Left ventricle myocardium inferior (tissue), 1 donor: Measurements from ENCODE around the gene LSM5. TPM values are rescaled to one million over a fixed set of nuclear protein-coding genes. Genes with fewer than 3 reads are reported as not detected.

ENCODE experiments used
- DNase-seq: peaks from one replicate; pipeline ENCODE4 v3.0.0-alpha.2; 2020
- H3K27ac ChIP-seq: fragments of 200-600 bp; replicated peaks from 2 replicates; pipeline ENCODE4 v1.8.0; 2021
- H3K27me3 ChIP-seq: fragments of 200-600 bp; 2 replicates; pipeline ENCODE4 v1.8.0; 2021; ENCODE audit warnings: low read depth
- H3K36me3 ChIP-seq: fragments of 200-600 bp; 2 replicates; pipeline ENCODE4 v1.8.0; 2021
- H3K4me1 ChIP-seq: fragments of 200-600 bp; 2 replicates; pipeline ENCODE4 v1.8.0; 2021
- H3K4me3 ChIP-seq: fragments of 200-600 bp; 2 replicates; pipeline ENCODE4 v1.8.0; 2021; ENCODE audit warnings: mild to moderate bottlenecking, moderate library complexity
- H3K9me3 ChIP-seq: fragments of 200-600 bp; replicated peaks from 2 replicates; pipeline ENCODE4 v1.8.0; 2021
- intact Hi-C: fragments of 100-400 bp; cut with micrococcal nuclease; formaldehyde crosslinking; loops from one replicate; pipeline ENCODE4 v1.11.0; 2022
- total RNA-seq: library from RNA; stranded (reverse); fragmentation: NEBNext Ultra II Directional; extraction: Animal tissue kit (Norgen Biotek cat#: 25700); gene quantifications from one replicate; pipeline ENCODE4 v1.2.1, GENCODE V29; 2021
- TF ChIP-seq, protein P1 (sequence below): fragments of 200-600 bp; IDR thresholded peaks from 2 replicates; pipeline ENCODE4 v1.8.0; 2021; ENCODE audit warnings: antibody characterized with exemption, mild to moderate bottlenecking, borderline replicate concordance
- donor health status: DM: no; HTN: yes; CAD: no; lungs with severe emphysema.

Gene LSM5
- total RNA-seq, 1 donor from 2014 or later, result 39.5 TPM

DNA sequence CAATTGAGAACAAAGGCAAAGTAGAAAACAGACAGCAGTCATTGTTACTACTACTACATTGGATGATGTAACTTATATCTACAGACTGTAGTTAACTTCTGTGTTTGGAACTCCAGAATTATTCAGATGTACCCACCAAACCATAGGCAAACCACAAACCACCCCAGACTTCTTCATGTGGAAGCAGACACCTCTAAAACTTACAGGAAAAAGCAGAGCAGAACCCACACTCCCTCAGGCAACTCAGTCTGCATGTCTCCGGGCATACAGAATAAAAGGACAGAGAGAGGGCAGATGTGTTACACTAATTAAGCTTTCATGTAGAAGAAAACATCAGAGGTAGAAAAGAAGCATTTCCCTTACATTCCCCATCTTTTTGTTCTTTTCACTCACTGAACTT is 9.0 kb downstream of the LSM5 start:
- Histone ChIP-seq H3K4me1 (peaks cover 6% of the 10 kb centered on the region), H3K27ac (peak overlapping the region; percentile 17), H3K4me3 (no peak overlapping the region), H3K9me3 (no peaks in the 10 kb centered on the region), H3K27me3 (no peaks in the 10 kb centered on the region), H3K36me3 (peaks cover 17% of the 10 kb centered on the region)
- no peak for DNase-seq
- intact Hi-C loops, result no loop called here
- TF ChIP-seq, protein P1, sequence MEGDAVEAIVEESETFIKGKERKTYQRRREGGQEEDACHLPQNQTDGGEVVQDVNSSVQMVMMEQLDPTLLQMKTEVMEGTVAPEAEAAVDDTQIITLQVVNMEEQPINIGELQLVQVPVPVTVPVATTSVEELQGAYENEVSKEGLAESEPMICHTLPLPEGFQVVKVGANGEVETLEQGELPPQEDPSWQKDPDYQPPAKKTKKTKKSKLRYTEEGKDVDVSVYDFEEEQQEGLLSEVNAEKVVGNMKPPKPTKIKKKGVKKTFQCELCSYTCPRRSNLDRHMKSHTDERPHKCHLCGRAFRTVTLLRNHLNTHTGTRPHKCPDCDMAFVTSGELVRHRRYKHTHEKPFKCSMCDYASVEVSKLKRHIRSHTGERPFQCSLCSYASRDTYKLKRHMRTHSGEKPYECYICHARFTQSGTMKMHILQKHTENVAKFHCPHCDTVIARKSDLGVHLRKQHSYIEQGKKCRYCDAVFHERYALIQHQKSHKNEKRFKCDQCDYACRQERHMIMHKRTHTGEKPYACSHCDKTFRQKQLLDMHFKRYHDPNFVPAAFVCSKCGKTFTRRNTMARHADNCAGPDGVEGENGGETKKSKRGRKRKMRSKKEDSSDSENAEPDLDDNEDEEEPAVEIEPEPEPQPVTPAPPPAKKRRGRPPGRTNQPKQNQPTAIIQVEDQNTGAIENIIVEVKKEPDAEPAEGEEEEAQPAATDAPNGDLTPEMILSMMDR, result no peak

DNA sequence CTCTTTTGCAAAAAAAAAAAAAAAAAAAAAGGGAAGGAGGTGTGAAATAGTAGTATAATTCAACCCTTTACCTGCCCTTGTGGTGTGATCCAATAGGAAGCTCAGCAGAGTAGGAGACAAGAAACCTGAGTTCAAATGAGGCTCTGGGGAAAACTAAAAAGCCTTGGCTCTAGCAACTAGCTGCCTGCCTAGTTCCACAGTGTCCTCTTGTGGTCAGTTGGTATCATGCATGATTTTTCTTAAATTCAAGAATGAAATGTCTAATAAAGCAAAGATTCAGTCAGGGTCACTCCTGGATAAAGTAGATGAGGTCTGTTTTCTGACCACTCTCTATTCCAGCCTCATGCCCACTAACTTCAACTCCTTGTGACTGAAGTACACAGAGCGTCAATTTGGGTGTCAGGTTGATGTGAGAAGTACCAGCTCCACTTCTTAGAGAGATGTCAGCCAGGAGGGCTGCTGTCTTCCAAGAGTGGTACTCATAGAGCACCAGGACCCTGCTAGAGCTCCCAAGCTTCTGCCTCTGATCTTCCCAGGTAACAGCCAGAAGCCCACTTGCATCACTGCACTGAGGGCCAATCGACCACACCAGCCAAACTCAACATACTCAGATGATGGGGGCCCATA is 10.5 kb downstream of the LSM5 start:
- Histone ChIP-seq H3K4me3 (no peak overlapping the region), H3K9me3 (no peaks in the 10 kb centered on the region), H3K27me3 (no peaks in the 10 kb centered on the region), H3K36me3 (peaks cover 3% of the 10 kb centered on the region), H3K27ac (no peak overlapping the region), H3K4me1 (peaks cover 6% of the 10 kb centered on the region)
- DNase-seq, result no peak
- intact Hi-C loops, result no loop called here
- TF ChIP-seq, protein P1, result peak; percentile 81

DNA sequence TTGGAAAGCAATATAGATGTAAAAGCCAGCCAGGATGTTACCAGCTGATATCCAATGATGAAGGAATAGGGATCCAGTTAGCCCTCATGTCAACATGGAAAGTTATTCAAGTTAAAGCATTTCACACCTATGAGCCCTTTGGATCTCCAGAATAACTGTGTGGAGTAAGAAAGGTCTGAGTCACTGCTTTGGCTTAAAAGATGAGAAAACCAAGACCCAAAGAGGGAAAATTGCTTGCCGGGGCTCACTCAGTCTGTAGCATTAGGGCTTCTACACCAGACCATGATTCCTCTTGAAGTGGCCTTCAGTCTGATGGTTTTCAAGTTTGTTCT is 12.6 kb downstream of the LSM5 start:
- intact Hi-C loops, result loop anchor here (2.0 kb wide), 1 partner anchor 267 kb away; no protein-coding TSS in a partner anchor
- TF ChIP-seq, protein P1, result no peak
- H3K9me3 ChIP-seq, result no peaks in the 10 kb centered on the region
- H3K27me3 ChIP-seq, result no peaks in the 10 kb centered on the region
- no peak overlapping the region for H3K27ac ChIP-seq
- H3K36me3 ChIP-seq, result no peaks in the 10 kb centered on the region
- H3K4me3 ChIP-seq, result no peak overlapping the region
- peaks cover 6% of the 10 kb centered on the region for H3K4me1 ChIP-seq
- no peak for DNase-seq

DNA sequence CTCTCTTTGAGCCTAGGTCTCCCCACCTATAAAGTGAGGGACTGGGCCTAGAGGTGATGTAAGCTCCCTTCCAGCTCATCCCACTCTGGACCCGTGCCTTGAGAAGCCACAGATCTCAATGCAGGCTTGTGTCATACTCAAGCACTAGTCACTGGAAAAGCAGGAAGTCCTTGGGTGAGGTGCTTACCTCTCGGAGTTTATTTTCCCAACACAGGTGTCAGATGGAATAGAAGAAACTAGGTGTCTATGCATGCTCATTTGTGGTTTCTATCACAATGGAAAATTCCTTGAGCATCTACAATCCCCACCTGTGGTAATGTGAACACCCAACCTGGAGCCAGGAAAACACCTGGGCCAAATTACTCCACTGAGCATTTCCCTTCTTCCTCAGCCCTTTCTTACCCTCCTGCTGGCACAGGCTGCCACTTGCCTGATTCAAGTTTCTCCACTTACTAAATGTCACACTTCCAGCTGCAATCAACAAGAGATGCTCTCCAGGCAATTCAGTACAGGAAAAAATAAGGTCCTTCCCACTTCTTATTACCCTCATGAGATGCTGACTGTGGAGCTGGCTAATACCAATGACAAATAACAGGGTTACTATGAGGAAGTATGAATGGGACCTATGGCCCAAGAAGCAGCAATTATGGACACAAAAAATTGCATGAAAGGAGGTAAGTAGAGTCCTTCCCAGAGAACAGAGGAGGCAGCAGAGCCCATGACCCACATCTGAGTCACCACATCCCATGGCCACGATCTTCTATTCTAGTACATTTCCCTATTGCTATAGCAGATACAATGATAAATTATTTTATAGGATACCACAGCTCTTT is 13.1 kb downstream of the LSM5 start:
- Histone ChIP-seq H3K4me1 (peaks cover 6% of the 10 kb centered on the region), H3K9me3 (no peaks in the 10 kb centered on the region), H3K36me3 (no peaks in the 10 kb centered on the region), H3K27me3 (no peaks in the 10 kb centered on the region), H3K4me3 (no peak overlapping the region), H3K27ac (no peak overlapping the region)
- TF ChIP-seq, protein P1, result no peak
- intact Hi-C loops, result loop anchor here (2.0 kb wide), 1 partner anchor 266 kb away; no protein-coding TSS in a partner anchor
- no peak for DNase-seq

DNA sequence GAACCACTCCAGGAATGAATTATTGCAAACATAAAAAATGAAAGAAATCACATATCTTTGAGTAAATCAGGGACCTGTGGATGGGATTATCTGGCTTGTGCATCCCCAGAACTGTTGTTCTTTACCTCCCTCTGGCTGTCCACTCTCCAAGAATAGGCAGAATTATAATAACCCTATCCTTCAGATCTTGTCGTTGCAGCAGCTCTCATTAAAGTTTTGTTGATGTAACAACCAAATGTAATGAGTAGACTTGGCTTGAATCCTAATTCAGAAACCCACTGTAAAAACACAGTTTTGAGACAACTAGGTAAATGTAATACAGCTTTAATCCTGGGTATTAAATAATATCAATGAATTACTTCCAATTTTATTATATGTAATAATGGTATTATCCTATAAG is 16.2 kb downstream of the LSM5 start:
- no peaks in the 10 kb centered on the region for H3K36me3 ChIP-seq
- intact Hi-C loops, result no loop called here
- DNase-seq, result no peak
- H3K4me1 ChIP-seq, result no peaks in the 10 kb centered on the region
- no peaks in the 10 kb centered on the region for H3K27me3 ChIP-seq
- TF ChIP-seq, protein P1, result no peak
- H3K9me3 ChIP-seq, result no peaks in the 10 kb centered on the region
- H3K27ac ChIP-seq, result no peak overlapping the region
- H3K4me3 ChIP-seq, result no peak overlapping the region
